ENCODE data around the gene GPR107.
"Not testable (repeated sequence)": the region's sequence is repeated elsewhere in the genome, so short reads cannot be mapped to it uniquely, and the experiment has no call there.

Gene GPR107

GRCh38 chr9:130053504-130054324, at the start of gene GPR107:
Gene GPR107 (plus strand): TSS chr9:130053906. CDS start chr9:130053933, 27 bp downstream.
- DNase-seq (ENCODE audit: low spot score) = peak; percentile 96

GRCh38 chr9:130003943-130004552, 49.7 kb upstream of the GPR107 start:
- DNase-seq (ENCODE audit: low spot score) = no peak

GRCh38 chr9:130006952-130007351, 46.8 kb upstream of the GPR107 start:
- DNase-seq (ENCODE audit: low spot score) = not testable (repeated sequence)

GRCh38 chr9:130008538-130008937, 45.2 kb upstream of the GPR107 start:
- DNase-seq (ENCODE audit: low spot score) = no peak

- not testable (repeated sequence) for DNase-seq (ENCODE audit: low spot score)
Observed at GRCh38 chr9:130009546-130009945, 44.2 kb upstream of the GPR107 start.

GRCh38 chr9:130010151-130010988, 43.3 kb upstream of the GPR107 start:
- DNase-seq (ENCODE audit: low spot score) = no peak

- DNase-seq (ENCODE audit: low spot score) = no peak
Observed at GRCh38 chr9:130013326-130013725, 40.4 kb upstream of the GPR107 start.

- no peak for DNase-seq (ENCODE audit: low spot score)
Observed at GRCh38 chr9:130015353-130016019, 38.2 kb upstream of the GPR107 start.

GRCh38 chr9:130017076-130017475, 36.6 kb upstream of the GPR107 start:
- DNase-seq (ENCODE audit: low spot score) = no peak

- DNase-seq (ENCODE audit: low spot score) = not testable (repeated sequence)
Observed at GRCh38 chr9:130017510-130017909, 36.2 kb upstream of the GPR107 start.

GRCh38 chr9:130018265-130018664, 35.4 kb upstream of the GPR107 start:
- DNase-seq (ENCODE audit: low spot score) = no peak

GRCh38 chr9:130020618-130021017, 33.1 kb upstream of the GPR107 start:
- DNase-seq (ENCODE audit: low spot score) = no peak

- DNase-seq (ENCODE audit: low spot score) = no peak
Observed at GRCh38 chr9:130021123-130021522, 32.6 kb upstream of the GPR107 start.

GRCh38 chr9:130021842-130022241, 31.9 kb upstream of the GPR107 start:
- not testable (repeated sequence) for DNase-seq (ENCODE audit: low spot score)

- no peak for DNase-seq (ENCODE audit: low spot score)
Observed at GRCh38 chr9:130022566-130023143, 31.1 kb upstream of the GPR107 start.

- DNase-seq (ENCODE audit: low spot score) = no peak
Observed at GRCh38 chr9:130023144-130023787, 30.4 kb upstream of the GPR107 start.

- no peak for DNase-seq (ENCODE audit: low spot score)
Observed at GRCh38 chr9:130023994-130024596, 29.6 kb upstream of the GPR107 start.

GRCh38 chr9:130024597-130024994, 29.1 kb upstream of the GPR107 start:
- no peak for DNase-seq (ENCODE audit: low spot score)

GRCh38 chr9:130026583-130027340, 26.9 kb upstream of the GPR107 start:
- no peak for DNase-seq (ENCODE audit: low spot score)
